Medulla oblongata (tissue), 1 donor: ENCODE results near the gene SNX24.

Experiments used
- DNase-seq: peaks from one replicate; pipeline ENCODE4 v3.0.0-alpha.2; 2015; ENCODE audit errors: extremely low spot score

SNX24 gene

DNA sequence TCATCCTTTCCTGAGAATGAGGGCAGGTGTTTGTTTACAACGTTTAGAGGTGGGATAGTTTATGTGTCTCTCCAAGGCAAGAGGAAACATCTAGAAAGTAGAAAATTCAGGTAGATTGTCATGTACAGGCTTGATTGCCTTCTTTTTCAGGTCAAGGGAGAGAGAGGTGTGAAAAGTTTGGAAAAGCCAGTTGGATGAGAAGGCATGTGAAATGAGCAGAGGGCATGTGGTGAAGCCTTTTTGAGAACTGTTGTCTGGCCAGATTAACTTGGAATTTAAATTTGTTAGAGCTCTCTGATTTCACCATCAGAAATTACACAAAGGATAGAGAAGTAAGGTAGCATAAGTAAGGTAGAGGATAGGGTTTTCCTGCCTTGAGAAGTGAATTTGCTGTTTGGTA is 74.6 kb downstream of the SNX24 start:
- no peak for DNase-seq

DNA sequence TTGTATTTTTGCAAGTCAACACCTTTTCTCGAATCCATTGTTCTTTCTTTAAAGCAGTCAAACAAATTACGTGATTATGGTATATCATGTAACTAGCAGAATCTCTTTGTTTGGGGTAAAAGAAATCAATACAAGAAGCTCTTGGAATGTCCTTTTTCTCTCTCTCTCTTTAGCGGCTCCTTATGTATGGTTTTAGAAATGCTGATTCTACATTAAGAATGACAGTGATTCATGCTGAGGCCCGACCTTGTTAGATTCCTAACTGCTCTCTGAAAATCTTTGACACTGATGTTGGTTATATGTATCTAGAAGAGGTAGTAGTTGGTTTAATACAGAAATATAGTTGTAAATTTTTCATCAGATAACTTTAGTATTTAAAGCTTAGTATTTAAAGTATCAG is 76.4 kb downstream of the SNX24 start:
- DNase-seq = no peak

DNA sequence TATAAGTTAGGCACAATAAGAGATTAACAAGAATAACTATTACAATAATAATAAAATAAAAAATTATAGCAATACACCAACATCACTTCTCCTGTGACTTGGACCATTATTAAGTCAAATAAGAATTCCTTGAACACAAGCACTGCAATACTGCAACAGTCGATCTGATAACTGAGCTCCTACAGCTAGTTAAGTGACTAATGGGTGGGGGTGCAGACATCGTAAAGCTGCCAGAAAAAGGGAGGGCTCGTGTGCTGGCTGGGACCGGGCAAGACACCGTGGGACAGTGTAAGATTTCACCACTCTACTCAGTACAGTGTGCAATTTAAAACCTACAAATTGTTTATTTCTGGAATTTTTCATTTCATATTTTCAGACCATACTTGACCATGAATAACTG is 78.8 kb downstream of the SNX24 start:
- no peak for DNase-seq

DNA sequence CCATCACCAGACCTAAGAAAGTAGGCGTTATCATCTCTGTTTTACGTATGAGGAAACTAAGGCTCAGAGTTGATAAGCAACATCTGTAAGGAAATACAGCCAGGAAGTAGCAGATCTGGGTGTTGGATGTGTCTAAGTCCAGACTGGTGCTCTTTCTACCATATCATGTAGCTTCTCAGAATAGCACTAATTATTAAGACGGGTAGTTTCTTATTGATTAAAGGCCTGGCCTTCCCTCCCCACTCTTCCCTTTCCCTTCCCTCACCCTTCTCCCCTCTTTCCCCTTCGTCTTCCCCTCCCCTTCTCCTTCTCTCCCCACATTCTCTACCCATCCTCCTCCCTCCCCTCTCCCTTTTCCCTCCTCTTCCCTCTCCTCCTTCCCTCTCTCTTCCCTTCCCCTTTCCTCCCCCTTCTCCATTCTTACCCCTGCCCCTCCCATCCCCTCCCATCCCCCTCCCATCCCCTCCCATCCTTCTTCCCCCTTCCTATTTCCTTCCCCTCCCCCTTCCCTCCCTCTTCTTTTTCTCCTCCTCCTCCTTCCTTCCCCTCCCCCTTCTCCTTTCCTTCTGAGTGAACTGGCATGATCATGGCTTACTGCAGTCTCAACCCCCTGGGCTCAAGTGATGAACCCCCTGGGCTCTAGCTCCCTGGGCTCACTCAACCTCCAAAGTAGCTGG is 79.4 kb downstream of the SNX24 start:
- no peak for DNase-seq

DNA sequence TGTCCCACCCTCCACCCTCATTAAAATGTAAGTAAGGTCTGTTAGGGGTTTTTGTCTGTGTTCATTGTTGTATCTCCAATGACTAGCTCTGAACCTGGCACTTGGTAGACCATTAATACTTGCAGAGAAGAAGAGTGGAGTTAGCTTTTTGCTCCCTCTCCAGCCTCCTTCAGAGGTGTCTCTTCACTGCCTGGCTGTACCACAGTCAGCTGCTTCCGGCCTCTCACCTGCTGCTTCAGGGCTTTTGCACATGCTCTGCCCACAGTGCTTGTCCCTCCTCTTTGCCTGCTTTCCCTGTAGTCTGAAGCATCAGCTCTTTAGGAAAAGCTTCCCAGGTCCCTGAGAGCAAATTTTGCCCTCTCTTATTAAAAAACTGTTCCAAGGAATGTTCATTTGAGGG is 83.6 kb downstream of the SNX24 start:
- DNase-seq = no peak

DNA sequence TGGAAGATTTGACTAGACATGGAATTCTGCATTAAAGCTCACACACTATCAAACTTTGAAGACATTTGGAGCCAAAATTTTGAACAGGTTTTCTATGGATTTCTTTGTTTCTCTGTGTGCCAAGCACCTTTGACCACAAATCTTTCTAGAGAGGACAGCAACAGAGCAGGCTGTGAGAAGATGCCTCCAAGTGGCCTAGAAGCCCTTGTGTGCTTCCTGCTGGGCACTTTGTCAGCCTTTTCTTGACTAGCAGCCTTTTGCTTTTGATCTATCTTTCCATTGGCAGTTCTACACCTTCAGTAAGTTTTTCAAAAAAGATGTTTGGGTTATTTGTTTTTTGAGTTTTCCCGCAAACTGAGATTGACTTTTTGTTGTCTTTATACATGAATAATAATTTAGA is 84.6 kb downstream of the SNX24 start:
- DNase-seq = peak; percentile 40

DNA sequence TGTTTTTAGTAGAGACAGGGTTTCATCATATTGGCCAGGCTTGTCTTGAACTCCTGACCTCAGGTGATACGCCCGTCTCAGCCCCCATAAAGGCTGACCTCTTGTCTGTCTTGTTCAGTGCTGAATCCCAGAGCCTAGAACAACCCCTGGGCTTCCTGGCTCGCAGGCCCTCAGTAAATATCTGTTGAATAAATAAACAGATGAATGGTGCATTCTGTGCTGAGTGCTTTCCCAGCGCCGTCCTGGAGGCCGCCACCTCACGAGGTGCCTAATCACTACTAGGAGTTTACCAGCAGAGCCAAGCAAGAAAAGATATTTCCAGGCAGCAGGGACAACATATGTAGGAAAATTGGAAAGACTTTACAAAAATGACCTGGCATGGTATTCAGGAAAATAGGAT is 88.5 kb downstream of the SNX24 start:
- DNase-seq = no peak

DNA sequence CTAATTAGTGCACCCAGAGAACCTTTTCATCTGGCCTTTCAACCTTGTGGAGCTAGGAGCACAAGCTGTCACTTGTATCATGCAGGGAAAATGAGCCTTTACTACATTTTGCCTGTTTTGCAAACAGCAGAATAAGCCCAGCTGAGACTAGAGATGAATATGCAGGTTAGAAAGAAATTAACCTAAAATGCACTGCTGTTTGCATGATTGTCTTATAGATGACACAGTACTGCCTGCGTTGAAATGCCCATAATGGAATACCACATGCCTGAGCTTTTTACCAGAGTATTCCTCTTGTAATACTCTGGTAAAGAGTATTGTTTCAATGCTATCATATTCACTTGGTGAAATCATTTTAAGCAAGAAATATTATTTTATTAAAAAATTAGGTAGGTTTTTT is 90.7 kb downstream of the SNX24 start:
- DNase-seq = no peak

DNA sequence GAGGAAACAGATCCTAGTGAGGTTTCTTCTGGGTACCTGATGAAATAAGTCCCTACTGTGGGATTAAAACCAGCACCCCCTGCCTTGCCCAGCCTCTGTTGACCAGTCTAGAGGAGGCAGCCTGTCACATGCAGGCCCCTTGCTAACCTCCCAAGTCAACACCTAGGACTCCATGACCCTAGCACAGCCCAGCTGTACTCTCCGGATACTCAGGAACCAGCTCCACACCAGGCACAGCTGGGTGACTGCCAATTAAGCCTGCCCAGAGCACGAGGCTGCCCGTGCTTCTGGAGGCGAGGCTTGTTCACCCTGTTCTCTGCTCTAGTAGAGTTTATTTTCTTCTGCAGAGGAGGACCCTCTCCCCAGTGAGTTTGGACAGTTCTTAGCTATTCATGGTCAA is 92.5 kb downstream of the SNX24 start:
- peak; percentile 64 for DNase-seq

DNA sequence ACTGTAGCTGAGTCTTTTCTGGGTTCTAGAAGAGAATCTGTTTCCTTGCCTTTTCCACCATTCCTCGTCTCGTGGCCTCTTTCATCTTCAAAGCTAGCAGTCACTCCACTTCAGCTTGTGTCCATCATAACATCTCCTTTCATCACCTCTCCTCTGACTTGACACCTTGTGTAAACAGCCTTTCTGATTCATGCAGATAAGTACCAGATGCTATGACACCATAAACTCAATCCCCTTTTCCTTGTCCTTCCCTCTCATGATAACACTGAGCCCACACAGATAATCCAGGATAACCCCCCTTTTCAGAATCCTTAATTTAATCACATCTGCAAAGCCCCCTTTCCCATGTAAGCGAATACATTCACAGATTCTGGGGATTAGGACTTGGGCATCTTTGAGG is 95.5 kb downstream of the SNX24 start:
- DNase-seq = no peak

DNA sequence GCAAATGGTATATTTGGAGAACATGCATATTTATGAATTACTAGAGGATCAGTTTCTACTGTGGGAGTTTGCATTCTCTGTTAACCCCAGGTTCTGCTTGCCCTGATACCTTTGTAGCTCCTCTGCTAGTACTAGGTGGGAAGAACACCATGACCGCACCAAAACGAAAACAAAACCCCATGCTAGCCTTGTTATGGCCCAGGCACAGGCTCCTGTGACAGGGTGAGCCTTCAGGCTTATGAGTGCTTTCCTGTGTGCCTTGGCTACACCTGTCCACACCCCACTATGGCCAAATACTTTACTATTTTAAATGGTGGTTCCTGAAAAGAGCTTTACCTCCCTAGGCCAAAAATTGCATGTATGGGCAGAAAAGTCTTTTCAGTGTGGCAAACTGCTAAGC is 96.3 kb downstream of the SNX24 start:
- no peak for DNase-seq

DNA sequence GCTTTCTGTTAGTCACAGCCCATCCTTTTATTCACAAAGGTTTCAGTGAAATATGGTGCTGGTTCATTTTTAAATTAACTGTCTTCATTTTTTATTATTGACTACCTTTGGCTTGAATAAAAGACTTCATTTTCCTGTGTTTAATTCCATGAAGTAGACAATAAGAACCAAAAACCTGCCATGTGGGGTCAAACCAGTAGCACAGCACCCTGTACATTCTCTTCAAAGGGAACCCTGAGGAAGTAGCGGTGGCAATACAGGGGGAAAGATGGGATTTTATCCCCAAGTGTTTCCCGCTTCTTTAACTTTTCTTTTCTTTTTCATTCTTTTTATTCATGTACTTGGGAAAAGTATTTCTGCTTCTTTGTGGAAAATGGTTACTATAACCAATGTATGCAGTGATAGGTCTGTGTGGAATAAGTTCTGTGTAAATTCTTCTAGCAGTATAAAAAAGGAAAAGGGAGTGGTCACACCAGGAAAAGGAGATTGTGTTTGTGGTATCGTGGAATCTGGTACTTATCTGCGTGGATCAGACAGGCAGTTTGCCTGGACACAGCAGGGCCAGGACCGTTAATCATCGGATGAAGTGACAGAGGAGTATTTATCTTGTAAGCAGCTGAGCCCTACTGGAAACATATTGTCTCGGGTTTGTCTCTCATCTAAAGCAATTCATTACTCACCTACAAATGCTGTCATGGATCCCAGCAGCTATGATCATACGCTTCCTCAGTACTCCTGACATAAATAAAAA is 96.9 kb downstream of the SNX24 start:
- no peak for DNase-seq

DNA sequence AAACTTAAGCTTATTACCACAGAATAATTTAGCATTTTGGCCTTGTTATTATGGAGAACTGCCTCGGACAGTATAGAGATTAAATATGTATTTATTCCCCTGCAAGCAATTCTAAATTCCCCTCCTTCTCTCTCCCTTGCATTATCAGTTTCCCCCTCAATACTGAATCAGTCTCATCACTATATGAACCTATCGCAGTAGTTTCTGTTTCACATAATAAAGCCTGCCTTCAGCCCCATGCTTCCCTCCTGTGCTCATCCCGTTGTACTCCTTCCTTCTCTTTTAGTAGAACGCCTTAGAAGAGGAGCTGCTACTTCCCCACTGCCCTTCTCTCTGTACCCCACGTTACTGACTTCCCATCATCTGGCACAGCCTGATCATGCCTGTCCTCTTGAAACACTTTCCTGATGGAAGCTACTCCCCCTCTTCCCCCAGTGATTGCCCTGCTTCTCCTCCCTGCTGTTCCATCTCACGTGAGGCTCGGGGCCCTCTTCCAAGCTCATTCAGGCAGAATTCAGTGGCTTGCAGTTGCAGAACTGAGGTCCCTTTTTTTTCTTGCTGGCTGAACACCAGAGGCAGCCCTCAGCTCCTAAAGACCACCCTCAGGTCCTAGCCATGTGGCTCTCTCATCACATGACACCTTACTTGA is 97.8 kb downstream of the SNX24 start:
- DNase-seq = no peak

DNA sequence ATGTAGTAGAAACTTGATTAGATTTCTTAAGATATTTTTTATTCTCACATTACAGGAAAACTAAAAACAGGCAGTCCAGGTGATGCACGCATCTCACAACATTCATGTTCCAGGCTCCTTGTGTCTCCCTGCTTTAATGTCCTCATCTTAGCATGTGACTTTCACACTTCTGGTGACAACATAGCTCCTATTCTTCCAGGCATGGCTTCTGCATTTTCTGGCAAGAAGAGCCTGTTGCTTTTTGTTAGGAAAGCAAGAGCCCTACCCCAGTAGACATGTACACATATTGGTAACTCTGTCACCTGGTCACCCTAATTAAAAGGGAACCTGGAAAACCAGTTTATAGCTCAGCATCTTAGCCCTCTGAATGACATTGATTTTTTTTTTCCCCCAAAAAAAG is 98.6 kb downstream of the SNX24 start:
- peak; percentile 30 for DNase-seq

DNA sequence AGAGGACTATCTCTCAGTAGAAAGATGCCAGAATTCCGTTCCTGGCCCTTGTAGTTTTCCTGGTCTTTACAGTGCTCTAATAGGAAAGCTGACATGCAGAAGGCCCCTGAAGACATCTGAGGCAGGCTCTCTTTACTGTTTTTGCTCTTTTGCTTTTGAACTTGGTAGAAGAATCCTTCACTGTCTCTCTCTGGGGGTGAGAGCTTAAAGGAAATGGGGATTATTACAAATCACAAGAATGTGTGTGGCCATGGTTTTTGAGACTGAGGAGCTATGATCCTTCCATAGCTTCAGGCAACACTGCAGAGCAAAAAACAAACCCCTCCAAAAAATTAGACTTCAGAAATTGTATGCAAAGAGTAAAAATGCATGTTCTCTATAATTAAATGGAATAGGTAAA is 102.0 kb downstream of the SNX24 start:
- DNase-seq = no peak

DNA sequence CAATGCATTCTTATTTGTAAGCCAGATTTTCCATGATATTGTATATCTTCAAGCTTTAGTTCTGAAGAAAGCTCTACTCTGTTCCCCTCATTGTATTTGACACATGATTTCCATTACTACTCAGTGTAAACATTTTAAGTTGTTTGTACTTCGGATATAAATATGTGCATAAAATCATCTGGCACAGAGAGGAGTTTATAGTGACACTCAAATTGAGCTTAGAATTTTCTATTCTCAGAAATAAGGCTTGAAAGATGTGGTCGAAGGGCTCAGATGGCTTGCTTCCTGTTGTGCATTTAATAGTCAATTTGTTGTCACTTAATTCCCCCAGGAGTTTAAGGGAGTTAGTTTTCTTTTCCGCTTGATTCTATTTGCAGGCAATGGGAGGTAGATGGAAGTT is 102.4 kb downstream of the SNX24 start:
- DNase-seq = no peak

DNA sequence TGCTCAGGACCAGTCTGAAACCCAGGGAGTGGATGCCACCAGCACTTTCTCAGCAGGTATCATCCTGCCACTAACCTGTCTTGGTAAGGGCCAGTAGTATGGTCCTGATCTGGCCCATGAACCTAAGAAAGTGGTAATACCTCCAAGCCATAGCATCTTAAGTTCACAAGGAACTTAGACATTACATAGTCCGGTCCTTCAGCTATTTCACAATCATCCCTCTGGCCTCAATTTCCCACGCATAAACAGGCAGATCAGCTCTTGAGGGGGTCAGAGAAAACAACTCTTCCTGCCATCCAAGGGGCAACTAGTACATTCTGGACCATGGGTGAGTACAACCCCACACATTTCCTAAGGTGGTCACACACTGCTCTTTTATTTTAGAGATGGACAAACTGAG is 102.9 kb downstream of the SNX24 start:
- no peak for DNase-seq

DNA sequence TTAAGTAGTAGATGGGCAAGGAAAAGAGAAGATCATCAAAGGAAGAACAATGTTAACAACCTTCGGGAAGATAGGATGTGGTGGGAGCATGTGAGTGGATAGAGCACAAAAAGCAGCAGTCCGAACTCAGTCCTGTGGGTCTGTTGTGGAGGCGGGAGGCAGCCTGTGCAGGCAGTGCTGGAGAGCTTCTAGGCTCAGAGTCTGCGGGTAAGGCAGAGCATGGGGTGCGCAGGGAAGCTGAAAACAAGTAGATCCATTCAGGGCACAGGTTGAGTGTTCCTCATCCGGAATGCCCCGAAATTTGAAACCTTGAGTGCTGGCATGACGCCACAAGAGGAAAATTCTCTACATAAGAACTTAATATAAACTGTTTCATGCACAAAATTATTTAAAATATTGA is 106.2 kb downstream of the SNX24 start:
- DNase-seq = no peak

DNA sequence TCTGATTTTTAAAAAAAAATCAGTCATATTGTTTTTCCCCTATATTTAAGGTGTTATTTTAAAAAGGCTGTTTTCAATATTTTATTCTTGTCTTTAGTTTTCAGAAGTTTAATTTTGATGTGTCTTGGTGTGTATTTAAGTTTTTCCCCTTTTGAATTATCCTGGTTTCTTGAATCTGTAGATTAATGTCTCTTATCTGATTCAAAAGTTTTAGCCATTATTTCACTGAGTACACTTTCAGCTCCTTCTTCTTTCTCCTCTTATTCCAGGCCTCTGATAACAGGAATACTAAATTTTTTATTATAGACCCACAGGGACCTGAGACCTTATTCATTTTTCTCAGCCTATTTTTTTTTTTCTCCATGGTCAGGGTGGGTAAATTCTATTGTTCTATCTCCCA is 109.3 kb downstream of the SNX24 start:
- DNase-seq = no peak

DNA sequence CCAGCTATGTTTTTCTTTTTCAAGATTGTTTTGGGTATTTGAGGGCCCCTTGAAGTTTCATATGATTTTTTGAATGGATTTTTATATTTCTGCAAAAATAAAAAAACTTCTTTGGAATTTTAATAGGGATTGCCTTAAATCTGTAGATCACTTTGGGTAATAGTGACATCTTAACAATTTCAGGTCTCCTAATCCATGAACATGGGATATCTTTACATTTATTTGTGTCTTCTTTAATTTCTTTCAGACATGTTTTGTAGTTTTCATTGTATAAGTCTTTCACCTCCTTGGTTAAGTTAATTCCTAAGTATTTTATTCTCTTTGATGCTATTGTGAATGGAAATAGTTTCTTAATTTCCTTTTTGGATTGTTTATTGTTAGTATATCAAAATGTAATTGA is 112.0 kb downstream of the SNX24 start:
- DNase-seq = no peak

DNA sequence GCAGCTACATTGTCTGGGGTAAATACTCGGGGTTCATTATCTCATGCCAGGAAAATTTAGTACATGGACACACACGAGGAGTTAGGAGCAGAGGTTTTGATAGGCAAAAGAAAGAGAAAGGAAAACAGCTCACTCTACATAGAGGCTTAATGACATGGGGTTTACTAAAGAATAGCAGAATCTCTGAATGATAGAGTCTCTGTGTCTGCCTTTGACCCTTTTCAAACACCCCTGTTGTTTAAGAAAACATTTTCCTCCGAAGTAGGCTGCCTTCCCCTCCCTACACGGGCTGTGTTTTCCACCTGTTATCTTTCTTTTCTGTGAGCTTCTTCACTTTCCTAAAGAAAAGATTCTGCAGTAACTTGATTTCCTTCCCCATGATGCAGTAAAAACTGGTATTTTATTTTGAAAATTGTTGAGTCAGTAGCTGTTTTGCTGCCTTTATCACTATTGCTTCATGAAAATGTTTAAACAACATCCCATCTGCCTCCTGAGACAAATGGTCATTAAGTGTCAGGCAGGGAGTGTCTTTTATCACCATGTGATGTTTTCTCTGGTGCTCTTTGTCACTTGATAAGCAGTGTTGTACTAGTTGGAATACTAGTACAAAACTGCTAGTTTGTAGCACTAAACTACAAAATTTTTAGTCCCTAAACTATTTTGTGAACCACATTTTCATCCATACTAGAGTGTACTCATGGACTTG is 114.5 kb downstream of the SNX24 start:
- peak; percentile 30 for DNase-seq

DNA sequence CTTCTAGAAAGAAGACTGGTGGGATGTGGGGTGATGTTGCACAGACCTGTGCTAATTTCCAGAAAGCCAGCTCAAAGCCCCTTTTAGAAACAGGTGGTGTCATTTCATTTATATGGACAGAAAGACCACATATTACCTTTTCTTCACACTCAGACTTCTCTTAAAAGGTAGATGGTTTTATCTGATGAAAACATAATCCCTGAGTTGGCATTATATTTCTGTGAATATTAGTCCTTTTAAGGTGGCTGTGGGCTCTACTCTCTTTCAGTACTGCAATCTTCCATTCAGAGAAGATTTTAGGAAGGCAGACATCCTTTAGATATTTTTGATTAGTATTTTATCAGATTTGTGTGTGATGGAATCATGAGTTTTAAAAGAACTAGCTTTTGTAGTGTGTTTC is 117.9 kb downstream of the SNX24 start:
- DNase-seq = no peak

DNA sequence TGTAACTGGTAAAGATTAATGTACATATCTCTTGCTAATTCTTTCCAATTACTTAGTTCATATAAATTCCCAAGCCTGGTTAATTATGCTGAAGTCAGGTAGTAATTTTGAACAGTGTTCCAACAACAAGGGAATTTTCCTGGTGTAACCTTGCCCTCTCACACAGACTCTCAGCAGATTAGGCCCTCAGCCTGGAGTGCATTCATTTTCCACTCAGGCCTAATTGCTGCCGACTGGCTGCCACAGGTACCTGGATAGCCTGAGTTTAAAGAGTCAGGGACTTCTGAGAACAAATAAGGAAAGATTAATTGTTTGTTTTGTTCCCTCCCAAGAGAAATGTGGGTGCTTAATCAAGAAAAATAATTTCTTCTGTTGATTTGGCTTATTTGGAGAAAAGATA is 119.7 kb downstream of the SNX24 start:
- DNase-seq = no peak
